GM18517 (cell line): ENCODE results near the gene CAMK2N1.

Experiments
- ATAC-seq: cut with Tn5 transposase; IDR thresholded peaks from one replicate; pipeline ENCODE4 v1.9.1; 2021; ENCODE audit warnings: mild to moderate bottlenecking, moderate library complexity; ENCODE audit not compliant: unreplicated experiment

Gene CAMK2N1

DNA sequence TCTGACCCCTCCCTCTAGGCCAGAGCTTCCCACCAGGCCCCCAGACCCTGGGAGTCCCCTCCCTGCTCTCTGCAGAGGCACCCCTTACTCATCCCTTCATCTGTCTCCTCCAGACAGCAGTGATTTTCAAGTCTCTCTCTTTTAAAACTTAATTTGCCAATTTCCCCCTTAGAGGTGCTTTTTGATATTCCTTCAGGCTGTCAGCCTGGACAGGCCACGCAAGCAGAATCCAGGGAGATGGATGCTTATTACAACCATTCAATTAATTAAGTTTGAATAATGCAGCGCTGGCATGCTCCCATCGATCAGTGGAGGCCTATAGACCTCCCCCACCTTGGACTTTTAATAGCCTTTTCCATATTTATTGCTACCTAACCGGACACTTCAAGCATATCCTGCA, 6.2 kb downstream of the CAMK2N1 start:
- no peak for ATAC-seq

DNA sequence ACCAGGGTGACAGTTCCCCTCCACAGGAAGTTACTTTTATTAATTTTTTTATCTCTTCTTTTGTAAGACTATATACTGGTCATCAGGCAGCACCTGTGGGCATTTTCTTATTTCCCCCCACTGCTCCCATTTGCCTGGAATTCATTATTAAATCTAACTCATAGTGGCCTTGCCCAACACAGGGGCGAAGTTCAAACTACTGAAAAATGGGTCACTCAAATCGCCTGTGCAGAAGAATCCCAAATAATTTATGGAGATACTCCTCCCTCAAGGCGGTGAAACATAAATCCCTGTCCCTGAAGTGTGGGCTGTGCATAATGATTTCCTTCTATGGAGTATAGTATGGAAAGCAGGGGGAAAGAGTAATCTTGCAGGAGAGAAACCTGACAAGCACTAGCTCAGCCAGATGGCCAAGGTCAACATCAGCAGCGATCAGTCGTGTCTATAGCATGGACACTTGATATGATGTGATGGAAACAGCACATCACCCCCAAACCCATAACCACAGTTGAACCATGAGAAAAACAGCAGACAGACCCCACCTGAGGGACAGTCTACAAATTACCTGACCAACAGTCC, 7.9 kb downstream of the CAMK2N1 start:
- no peak for ATAC-seq

DNA sequence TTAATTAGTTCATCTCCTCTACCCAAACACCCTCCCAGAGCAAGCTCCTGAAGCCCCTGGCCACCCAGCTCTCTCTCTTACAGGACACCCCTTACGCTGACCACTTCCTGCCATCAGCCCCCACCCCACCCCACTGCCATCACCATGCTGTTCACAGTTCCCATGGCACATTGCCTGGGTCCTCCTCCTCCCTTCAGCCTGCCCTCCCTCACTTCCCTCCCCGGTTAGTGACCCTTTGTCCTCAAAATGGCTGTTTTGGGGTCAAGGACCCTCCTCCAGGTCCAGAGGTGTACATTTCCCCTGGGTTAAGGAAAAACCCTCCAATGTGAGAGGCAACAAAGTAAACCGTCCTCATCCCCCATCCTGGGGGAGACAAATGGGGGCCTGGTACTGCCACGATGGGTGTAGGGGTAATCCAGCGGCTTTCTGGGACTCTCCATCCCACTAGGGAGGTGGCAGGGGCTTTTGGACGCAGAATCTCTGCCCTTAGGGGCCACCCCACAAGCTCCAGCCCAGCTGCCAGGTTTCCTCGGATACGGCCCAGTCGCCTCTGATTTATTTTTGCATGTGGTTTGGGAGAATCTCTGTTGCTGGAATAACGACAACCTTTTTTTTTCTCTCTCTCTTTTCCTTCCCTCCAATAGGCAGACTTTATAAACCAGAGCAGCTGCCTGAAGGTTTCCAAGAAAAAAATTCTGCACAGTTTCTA, 8.5 kb downstream of the CAMK2N1 start:
- no peak for ATAC-seq

DNA sequence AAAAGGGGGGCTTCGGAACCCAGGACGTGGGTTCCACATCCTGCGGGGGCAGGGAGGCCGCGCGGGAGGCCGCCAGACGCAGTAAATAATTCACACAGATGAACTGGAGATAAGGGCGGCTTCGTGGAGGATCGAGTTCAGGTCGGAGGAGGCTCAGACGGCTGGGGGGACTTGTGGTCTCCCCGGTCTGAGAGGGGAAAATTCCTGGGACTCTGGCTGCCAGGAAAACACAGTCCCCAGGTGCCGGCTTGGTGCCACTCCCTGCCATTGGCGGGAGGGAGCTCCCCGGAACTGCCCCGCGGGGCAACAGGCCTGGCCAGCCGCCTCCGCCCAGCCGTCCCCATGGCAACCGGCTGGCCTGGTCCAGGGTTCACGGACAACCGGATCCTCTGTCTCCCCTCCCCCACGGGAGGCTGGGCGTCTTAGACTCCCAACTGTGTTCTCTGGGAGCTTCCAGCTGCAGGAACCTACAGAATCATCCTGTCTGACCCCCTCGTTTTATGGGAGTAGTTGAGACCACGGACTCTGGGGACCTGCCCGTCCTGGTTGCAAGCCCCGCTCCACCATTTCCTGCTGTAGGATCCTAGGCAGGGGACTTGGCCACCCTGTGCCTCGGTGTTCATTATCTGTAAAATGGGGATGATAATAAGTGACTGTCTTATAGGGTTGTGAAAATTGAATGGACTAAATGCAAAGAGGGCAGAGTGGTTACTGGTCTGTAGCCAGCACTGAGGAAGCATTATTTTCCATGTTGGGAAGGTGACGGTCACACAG, 9.6 kb downstream of the CAMK2N1 start:
- no peak for ATAC-seq

DNA sequence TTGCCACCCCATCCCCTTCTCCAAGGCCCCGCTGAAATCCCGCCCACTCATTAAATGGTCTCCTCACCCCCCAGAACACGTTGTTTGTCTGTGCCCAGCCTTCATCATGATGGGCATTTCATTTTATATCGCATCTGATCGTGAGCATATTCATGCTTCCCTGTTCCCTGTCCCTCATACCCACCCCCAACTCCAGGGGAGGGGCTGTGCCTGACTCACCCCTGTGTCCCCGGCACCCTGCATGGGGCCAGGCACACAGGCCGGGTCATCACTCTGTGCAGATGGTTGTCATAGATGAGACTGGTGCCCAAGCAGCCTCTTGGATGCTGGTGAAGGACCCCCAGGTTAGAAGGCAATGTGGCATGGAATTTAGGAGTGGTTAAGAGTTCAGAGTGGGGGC, 11.0 kb downstream of the CAMK2N1 start:
- no peak for ATAC-seq

DNA sequence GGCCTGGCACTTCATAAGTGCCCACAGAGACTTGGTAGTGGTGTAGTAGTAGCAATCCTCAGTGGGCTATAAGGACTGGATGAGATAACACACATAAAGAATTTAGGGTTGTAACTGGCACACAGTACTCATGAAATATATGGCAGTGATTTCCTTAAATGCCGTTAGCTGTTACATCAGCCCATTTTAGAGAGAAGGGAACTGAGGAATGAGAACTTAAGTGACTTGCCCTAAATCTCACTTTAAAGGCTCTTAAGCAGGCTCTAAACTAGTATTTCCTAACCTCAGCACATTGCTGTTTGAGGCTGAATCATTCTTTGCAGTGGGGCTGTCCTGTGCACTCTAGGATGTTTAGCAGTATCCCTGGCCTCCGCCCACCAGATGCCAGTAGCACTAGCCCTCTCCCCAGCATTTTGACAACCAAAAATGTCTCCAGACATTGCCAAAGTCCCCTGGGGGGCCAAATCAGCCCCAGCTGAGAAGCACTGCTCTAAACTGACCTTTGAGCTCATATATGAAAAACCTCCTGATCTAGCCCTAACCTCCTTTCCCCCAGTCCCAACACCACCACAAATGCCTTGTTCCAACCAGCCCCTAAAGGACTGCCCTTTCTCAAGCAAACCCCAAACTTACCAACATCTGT, 11.6 kb downstream of the CAMK2N1 start:
- ATAC-seq, result no peak

DNA sequence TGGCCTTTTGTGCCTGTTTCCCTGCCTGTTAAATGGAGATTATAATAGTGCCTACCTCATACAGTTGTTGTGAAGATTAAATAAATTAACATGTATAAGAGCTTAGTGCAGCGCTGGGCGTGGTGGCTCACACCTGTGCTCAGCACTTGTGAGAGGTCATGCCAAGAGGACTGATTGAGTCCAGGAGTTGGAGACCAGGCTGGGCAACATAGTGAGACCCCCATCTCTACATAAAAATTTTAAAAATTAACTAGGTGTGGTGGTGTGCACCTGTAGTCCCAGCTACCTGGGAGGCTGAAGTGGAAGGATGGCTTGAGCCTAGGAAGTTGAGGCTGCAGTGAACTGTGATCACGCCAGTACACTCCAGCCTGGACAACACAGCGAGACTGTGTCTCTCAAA, 12.1 kb downstream of the CAMK2N1 start:
- no peak for ATAC-seq

DNA sequence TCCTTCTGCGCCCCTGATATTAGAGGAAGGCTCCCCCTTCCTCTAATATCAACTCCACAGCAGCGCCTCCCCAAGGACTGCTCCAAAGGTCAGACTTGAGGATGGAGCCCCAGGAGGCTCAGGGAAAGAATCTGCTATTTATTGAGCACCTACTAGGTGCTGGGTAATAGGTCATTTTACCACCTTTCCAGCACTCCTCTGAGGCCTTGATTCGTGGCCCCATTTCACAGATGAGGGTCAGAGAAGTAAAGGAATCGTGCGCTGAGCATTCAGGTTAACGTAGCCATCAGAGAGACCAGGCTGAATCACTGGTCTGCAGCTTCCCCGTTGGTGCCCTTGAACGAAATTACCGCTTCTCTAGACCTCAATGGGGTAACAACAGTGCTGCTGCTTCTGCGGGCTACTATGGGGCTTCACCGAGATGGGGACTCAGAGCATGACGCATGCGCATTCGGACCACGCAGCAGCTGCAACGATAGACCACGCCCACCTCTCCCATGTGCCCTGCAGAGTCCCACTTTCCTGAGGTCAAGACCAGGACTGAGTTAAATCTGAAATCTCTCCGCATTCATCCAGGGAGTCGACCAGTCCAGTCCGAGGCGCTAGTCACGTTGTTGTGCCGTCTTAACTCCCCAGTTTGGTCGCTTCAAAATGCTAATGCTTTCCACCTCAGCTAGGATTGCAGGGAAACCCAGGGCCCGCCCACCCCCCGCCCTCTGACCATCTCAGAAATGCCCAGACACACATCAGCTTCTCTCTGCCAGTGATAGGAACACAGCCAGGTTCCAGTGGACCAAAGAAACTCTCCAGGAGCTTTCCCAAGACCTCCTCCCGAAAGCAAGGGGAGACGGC, 12.9 kb downstream of the CAMK2N1 start:
- ATAC-seq, result no peak

DNA sequence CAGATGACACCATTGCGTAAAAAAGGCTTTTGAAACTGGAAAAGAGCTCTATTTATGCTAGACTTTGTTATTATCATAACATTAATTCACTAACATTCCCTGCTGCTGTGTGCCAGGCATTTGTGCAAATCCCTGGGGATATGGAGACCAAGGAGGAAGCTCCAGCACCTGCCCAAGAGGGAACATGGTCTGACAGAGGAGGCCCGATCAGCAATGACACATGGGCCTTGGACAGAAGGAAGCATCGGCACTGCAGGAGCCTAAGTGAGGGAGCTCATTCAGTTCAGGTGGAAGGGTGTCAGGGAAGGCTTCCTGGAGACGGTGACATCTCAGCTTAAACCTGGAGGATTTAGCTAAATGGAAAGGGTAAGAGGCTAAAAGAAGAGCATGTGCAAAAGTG, 13.9 kb downstream of the CAMK2N1 start:
- no peak for ATAC-seq

DNA sequence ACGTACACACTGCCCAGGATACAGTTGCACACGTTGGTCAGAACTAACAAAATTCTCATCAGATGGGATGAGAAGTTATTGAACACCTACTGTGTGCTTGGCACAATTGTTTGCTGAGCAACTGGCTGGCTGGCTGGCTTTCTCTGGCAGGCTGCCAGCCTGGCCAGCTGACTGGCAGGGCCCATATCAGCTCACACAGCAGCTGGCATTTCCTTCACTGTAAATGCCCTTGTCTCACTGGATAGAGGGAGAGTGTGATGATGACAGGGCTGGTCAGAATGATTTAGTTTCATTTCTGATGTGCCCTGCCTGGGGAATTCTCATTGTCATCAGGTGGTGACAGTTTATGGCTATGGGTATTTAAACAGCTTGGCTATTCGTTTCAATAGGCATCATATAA, 15.8 kb downstream of the CAMK2N1 start:
- ATAC-seq, result no peak

DNA sequence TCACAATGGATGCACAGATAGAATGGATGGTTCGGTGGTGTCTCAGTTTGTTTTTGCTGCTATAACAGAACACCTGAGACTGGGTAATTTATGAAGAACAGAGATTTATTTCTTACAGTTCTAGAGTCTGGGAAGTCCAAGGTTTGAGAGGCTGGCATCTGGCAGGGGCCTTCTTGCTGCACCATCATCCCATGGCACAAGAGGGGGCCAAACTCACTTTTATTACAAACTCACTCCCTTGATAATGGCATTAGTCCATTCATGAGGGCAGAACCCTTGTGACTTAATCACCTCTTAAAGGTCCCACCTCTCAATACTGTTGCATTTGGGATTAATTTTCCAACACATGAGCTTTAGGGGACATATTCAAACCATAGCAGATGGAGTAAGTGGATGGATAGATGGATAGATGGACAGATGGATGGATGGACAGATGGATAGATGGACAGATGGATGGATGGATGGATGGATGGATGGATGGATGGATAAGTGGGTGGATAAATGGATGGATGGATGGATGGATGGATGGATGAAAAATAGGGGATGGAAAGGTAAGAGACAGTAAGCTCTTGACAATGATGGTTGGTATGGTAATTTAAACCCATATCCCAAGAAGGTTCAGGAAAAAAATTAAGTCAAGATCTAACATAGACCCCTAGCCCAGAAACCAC, 16.5 kb downstream of the CAMK2N1 start:
- ATAC-seq, result no peak

DNA sequence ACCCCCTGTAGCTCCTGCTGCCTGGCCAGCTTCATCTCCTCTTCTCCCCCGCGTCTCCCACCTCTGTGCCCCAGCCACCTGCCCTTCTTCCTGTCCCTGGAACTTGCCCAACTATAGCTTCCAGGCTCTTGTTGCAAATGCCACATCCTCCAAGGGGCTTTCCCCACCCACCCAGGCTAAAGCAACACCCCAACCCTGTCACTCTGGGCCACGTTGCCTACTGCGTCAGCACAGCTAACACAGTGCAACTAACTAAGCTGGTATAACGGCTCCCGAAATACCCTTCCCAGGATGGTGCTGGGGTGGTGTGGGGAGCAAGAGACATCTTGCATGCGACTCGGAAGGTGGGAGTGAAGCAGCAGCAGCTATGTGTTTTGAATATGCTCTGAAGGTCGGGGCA, 19.7 kb downstream of the CAMK2N1 start:
- no peak for ATAC-seq

DNA sequence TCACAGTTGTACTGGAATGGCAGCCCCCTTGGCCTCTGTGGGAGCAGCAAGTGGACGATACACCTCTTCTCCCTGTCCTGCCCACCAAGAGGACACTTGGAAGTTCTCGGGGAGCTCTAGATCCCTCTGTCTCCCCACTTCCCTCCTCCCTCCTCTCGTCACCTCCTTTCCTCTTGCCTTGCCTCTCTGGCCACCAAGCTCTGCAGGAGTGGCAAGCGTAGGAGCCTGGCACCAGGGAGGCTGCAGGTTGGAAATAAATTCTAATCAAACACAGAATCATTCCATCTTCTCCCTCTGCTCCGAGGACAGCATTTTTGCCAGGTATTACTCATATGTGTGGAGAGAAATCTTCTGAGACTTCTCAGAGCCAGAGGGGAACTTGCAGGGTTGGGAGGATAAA, 20.8 kb downstream of the CAMK2N1 start:
- no peak for ATAC-seq

DNA sequence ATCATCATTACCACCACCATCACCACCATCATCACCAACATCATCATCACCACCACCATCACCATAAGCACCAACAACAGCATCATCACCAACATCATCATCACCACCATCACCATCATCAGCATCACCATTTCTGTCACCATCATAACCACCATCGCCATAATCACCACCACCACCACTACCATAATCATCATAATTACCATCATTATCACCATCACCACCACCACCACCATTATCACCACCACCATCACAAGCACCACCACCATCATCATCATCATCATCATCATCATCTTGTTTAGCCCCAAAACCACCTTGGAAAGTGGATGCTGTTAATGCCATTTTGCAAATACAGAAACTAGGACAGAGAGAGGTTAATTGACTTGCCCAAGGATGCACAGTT, 22.5 kb downstream of the CAMK2N1 start:
- no peak for ATAC-seq

DNA sequence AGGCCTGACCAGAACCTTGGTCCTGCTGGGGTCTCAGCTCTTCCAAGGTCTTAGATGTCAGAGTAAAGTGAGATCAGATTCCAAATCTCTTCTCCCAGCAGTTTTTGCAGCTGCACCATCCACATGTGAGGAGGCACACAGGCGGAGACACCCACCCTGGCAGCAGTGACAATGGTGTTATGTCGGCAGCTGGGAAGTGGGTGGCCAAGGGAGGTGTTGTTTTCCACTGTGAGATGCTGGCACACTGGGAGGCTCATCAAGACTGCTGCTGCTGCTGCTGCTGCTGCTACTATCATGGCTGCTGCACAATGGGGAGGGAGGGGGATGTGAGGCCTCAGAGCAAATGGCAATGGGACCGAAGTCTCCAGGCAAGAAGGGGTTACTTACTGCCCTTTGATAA, 23.6 kb downstream of the CAMK2N1 start:
- no peak for ATAC-seq

DNA sequence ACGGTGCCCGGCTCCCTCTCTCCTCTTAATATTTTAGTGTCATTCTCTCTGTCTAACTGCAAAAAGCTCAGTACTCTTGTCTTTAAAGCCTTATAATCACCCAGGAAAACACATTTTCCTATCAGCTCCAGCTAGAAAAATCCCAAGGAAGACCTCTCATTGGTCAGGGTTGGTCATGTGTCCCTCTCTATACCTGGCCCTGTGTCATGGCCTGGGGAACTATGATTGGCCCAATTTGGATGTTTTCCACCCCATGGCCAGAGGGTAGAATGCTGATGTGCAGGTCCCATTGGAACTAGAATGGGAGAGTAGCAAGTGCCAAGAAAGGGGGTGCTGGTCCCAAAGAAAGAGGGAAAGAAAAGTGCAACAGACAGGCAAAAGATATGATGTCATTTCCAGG, 27.3 kb downstream of the CAMK2N1 start:
- ATAC-seq, result no peak

DNA sequence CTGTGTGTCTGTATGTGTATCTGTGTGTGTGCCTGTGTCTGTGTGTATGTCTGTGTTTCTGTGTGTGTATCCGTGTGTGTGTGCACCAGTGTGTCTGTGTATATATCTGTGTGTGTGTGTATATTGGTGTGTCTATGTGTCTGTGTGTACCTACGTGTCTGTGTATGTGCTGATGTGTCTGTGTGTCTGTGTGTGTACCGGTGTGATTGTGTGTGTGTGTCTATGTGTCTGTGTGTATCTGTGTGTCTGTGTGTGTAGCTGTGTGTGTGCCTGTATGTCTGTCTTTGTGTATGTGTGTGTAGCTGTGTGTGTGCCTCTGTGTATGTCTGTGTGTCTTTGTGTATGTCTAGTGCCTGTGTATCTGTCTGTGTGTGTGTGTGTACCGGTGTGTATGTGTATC, 32.0 kb downstream of the CAMK2N1 start:
- no peak for ATAC-seq

DNA sequence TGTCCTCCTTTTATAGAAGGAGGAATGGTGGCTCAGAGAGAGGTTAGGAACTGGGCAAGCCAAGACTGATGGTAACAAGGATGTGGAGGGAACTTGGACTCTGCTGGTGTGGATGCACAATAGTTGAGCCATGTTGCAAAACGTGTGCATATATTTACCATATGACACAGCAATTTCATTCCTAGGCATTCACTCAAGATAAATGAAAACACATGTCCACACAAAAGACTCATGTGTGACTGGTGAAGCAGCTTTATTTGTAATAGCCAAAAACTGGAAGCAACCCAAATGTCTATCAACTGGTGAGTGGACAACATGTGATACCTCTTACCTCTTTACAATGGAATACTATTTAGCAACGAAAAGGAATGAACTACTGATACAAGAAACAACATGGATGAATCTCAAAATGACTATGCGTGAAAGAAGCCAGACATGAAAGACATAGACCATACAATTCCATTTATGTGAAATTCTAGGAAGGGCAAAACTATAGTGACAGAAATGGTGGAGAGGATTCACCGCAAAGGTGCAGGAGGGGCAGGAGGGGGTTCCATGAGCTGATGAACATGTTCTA, 36.2 kb downstream of the CAMK2N1 start:
- no peak for ATAC-seq

DNA sequence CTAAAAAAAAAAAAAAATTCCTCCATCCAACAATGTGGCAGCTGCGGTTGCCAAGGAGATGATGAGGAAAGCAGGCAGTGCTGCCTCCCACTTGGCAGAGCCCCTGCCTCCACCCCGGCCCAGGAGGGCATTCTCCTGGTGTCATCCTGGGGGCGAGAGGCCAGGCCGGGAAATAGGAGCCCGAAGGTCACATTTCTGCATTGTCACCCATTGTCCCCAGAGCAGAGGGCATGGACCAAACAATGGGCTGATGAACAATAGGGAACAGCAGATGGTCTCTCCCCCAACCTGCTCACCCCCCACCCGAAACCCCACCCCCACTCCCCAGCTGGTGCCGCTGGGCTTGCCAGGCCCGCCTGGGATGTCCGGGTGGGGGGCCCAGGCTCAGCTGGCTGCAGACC, 37.3 kb downstream of the CAMK2N1 start:
- no peak for ATAC-seq

DNA sequence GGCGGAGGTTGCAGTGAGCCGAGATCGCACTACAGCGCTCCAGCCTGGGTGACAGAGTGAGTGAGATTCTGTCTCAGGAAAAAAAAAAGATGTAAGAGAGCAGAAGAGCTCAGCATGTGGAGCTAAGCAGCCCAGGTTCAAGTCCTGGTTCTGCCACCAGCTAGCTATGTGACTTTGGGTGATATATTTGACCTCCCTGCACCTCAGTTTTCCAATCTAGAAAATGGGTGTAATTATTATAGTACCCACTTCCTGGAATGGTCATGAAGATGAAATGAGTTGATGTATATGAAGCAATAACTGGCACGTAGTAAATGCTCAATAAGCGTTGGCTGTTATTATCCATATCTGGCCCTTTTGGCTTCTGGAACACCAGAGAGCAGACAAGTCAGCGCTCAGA, 38.2 kb downstream of the CAMK2N1 start:
- ATAC-seq, result no peak
